Measurements from ENCODE around the gene PLCH1. TPM values are rescaled to one million over a fixed set of nuclear protein-coding genes. Genes with fewer than 3 reads are reported as not detected.

Gene PLCH1
- total and polyA plus RNA-seq, 9 donors: 0.04 to 6.3 (median 0.79) TPM

GRCh38 chr3:155737844-155738460 is 6.9 kb downstream of the PLCH1 start:
- no peaks in the 10 kb centered on the region for H3K4me1 ChIP-seq (ENCODE audit: insufficient read depth)
- H3K36me3 ChIP-seq: no peaks in the 10 kb centered on the region
- no peak overlapping the region for H3K4me3 ChIP-seq
- no peak overlapping the region for H3K27ac ChIP-seq
- H3K27me3 ChIP-seq: no peaks in the 10 kb centered on the region
- no peak for DNase-seq
- 58 to 69% (median 61%) methylated on average over 8 of the region's 8 CpGs for WGBS, 3 donors
- intact Hi-C loops (cut with DNase I): no loop called here
- no peaks in the 10 kb centered on the region for H3K9me3 ChIP-seq
- TF ChIP-seq, protein P1, sequence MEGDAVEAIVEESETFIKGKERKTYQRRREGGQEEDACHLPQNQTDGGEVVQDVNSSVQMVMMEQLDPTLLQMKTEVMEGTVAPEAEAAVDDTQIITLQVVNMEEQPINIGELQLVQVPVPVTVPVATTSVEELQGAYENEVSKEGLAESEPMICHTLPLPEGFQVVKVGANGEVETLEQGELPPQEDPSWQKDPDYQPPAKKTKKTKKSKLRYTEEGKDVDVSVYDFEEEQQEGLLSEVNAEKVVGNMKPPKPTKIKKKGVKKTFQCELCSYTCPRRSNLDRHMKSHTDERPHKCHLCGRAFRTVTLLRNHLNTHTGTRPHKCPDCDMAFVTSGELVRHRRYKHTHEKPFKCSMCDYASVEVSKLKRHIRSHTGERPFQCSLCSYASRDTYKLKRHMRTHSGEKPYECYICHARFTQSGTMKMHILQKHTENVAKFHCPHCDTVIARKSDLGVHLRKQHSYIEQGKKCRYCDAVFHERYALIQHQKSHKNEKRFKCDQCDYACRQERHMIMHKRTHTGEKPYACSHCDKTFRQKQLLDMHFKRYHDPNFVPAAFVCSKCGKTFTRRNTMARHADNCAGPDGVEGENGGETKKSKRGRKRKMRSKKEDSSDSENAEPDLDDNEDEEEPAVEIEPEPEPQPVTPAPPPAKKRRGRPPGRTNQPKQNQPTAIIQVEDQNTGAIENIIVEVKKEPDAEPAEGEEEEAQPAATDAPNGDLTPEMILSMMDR (IDR thresholded peaks at IDR 0.05): no peak
- TF ChIP-seq EP300 (IDR thresholded peaks at IDR 0.05): no peak
- no peak for TF ChIP-seq POLR2A (IDR thresholded peaks at IDR 0.05)

- TF ChIP-seq POLR2A (IDR thresholded peaks at IDR 0.05) (no peak), EP300 (IDR thresholded peaks at IDR 0.05) (no peak)
- TF ChIP-seq, protein P1 (IDR thresholded peaks at IDR 0.05): no peak
- Histone ChIP-seq H3K27me3 (no peaks in the 10 kb centered on the region), H3K9me3 (no peaks in the 10 kb centered on the region), H3K4me1 (ENCODE audit: insufficient read depth) (no peaks in the 10 kb centered on the region), H3K4me3 (no peak overlapping the region), H3K36me3 (no peaks in the 10 kb centered on the region), H3K27ac (no peak overlapping the region)
- DNase-seq: no peak
- intact Hi-C loops (cut with DNase I): no loop called here
- 62 to 68% (median 64%) methylated on average over 4 of the region's 4 CpGs for WGBS, 3 donors
Observed at GRCh38 chr3:155736381-155736780, 8.5 kb downstream of the PLCH1 start.

DNA sequence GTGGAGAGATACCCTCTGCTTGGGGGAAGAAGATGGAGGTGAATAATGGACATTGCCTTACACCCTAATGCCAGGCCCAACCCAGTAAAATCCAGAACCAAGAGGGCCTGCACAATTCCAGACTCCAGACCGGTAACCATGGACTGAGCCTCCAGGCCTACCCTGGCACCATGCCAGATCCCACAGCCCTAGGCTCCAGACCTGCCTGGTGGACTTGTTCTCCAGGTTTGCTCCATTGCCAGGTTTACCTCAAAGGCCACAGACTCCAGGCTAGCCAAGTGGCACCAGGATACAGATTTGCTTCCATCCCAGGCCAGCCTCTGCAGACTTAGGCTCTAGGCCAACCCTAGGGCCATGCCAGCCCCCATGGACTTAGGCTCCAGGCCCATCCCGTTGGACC is 14.0 kb downstream of the PLCH1 start:
- Histone ChIP-seq H3K27me3 (no peaks in the 10 kb centered on the region), H3K9me3 (no peaks in the 10 kb centered on the region), H3K27ac (no peak overlapping the region), H3K4me1 (ENCODE audit: insufficient read depth) (no peaks in the 10 kb centered on the region), H3K4me3 (no peak overlapping the region), H3K36me3 (no peaks in the 10 kb centered on the region)
- WGBS, 3 donors: 76 to 88% (median 81%) methylated on average over 2 of the region's 2 CpGs
- intact Hi-C loops (cut with DNase I): no loop called here
- no peak for DNase-seq
- TF ChIP-seq POLR2A (IDR thresholded peaks at IDR 0.05): no peak
- no peak for TF ChIP-seq EP300 (IDR thresholded peaks at IDR 0.05)
- TF ChIP-seq, protein P1 (IDR thresholded peaks at IDR 0.05): no peak

DNA sequence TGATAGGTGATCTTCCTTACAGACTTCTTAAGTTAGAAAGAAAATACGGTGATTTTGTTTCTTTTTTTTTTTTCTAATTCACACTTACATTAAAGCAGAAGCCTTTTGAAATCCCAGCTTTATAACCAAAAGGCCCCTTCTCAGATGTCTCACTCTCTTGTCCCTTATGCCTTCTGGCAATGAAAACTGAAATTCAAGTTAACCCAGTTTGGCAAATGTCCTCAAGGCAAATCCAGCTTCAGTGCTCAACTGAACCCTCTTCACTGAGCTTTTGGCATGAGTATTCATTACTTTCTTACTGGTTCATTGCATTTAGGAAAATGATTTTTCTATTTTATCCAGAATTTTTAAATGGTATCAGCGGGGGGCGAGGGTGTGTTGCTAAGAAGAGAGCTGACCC is 17.0 kb downstream of the PLCH1 start:
- WGBS, 3 donors: 82 to 86% (median 85%) methylated on average over 3 of the region's 3 CpGs
- H3K4me1 ChIP-seq (ENCODE audit: insufficient read depth): no peaks in the 10 kb centered on the region
- H3K27me3 ChIP-seq: no peaks in the 10 kb centered on the region
- H3K36me3 ChIP-seq: no peaks in the 10 kb centered on the region
- DNase-seq: no peak
- no peak overlapping the region for H3K4me3 ChIP-seq
- TF ChIP-seq, protein P1 (IDR thresholded peaks at IDR 0.05): no peak
- no peak for TF ChIP-seq POLR2A (IDR thresholded peaks at IDR 0.05)
- TF ChIP-seq EP300 (IDR thresholded peaks at IDR 0.05): no peak
- intact Hi-C loops (cut with DNase I): no loop called here
- H3K27ac ChIP-seq: no peak overlapping the region
- H3K9me3 ChIP-seq: no peaks in the 10 kb centered on the region

Data from ovary (tissue), 9 donors.